ENCODE results near the gene C9orf40. TPM values are rescaled to one million over a fixed set of nuclear protein-coding genes. Genes with fewer than 3 reads are reported as not detected.

Gene C9orf40
- total and polyA plus RNA-seq, 4 donors = 1.3 to 21.8 (median 1.6) TPM

DNA sequence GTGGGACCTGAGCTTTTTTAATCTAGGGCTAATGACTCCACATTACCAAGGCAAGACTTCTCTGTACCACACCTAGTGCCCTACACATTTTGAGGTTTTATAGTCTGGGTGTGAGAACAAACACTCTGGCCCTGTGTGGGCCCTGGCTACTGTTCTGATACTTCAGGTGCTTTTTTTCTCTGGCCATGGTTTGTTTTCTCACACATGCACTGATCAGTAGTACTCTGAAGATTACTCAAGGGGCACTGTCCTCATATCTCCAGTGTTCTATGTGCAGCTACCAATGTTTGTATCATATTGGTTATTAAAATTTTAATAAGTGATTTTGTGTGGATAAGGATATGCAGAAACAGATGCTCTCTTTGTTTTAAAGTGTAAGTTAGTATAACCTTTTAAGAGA is 5.9 kb upstream of the C9orf40 start:
- Histone ChIP-seq H3K27ac (ENCODE audit: low read depth in 1 of 2, low read length in 2 of 2) (no peak overlapping the region), H3K4me1 (ENCODE audit: control insufficient read depth in 4 of 4, insufficient read depth in 4 of 4, low read length in 3 of 4) (no peaks in the 10 kb centered on the region), H3K9me3 (ENCODE audit: control insufficient read depth in 4 of 4, low read length in 3 of 4) (no peaks in the 10 kb centered on the region), H3K4me3 (ENCODE audit: low read depth in 1 of 3, low read length in 3 of 3) (no peak overlapping the region), H3K9ac (ENCODE audit: low read depth in 1 of 2, low read length in 2 of 2) (no peak overlapping the region), H3K36me3 (ENCODE audit: control insufficient read depth in 4 of 4, insufficient read depth in 3 of 4, low read depth in 1 of 4, low read length in 3 of 4) (no peaks in the 10 kb centered on the region), H3K27me3 (ENCODE audit: control insufficient read depth in 4 of 4, insufficient read depth in 4 of 4, low read length in 3 of 4) (no peaks in the 10 kb centered on the region)
- TF ChIP-seq ZBTB33 (IDR thresholded peaks at IDR 0.05) = no peak
- no peak for DNase-seq (ENCODE audit: low spot score)

DNA sequence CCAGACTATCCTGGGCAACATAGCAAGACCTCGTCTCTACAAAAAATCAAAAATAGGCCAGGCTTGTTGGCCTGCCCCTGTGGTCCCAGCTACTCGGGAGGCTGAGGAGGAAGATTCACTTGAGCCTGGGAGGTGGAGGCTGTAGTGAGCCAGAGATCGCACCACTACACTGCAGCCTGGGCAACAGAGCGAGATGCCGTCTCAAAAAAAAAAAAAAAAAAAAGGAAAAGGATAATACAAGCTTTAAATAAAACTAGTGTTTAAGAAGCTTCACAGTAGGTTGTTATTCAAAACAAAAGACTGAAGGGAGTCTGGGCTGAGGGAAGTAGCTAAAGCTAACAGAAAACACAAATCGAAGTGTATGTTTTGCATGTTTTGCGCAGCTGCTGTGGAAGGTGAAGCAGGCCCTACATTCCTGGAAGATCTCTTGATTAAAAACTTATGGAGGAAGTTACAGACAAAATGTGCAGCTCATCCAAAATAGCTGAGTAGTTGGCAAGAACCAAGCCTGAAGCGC is 581 bp upstream of the C9orf40 start:
- Histone ChIP-seq H3K9me3 (ENCODE audit: control insufficient read depth in 4 of 4, low read length in 3 of 4) (no peaks in the 10 kb centered on the region), H3K4me3 (ENCODE audit: low read depth in 1 of 3, low read length in 3 of 3) (peak overlapping the region; percentile 68 to 83 (median 75)), H3K27me3 (ENCODE audit: control insufficient read depth in 4 of 4, insufficient read depth in 4 of 4, low read length in 3 of 4) (no peaks in the 10 kb centered on the region), H3K36me3 (ENCODE audit: control insufficient read depth in 4 of 4, insufficient read depth in 3 of 4, low read depth in 1 of 4, low read length in 3 of 4) (no peaks in the 10 kb centered on the region), H3K9ac (ENCODE audit: low read depth in 1 of 2, low read length in 2 of 2) (no peak overlapping the region), H3K27ac (ENCODE audit: low read depth in 1 of 2, low read length in 2 of 2) (peak overlapping the region; percentile 95 to 97), H3K4me1 (ENCODE audit: control insufficient read depth in 4 of 4, insufficient read depth in 4 of 4, low read length in 3 of 4) (peaks cover 0 to 8% (median 3%) of the 10 kb centered on the region in 4 donors)
- TF ChIP-seq SP1 (IDR thresholded peaks at IDR 0.05) (no peak), HNF4A (conservative IDR thresholded peaks at IDR 0.05) (no peak)
- no peak for DNase-seq (ENCODE audit: low spot score)
- 66% methylated on average over 8 of the region's 8 CpGs for WGBS

DNA sequence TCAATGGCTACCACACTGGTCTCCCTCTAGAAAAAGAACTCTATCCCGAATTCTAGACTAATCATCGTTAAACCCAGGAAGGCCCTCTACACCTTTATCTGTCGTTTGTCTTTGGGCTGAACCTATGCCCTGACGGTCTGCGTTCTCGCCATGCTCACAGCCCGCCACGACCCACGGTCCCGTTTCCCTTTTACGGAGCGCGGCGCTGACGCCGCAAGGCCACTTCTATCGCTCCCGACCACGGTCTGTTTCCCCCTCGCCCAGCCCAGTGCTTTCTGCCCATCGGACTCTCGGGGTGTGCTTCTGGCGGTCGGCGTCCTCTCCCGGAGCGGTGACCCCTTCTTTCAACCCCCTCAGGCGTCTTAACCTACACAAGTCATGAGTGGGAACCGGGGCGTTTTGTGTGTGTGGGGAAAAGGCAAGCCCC is 974 bp downstream of the C9orf40 start:
- DNase-seq (ENCODE audit: low spot score) = peak; percentile 74
- H3K9me3 ChIP-seq (ENCODE audit: control insufficient read depth in 4 of 4, low read length in 3 of 4) = no peaks in the 10 kb centered on the region
- H3K4me3 ChIP-seq (ENCODE audit: low read depth in 1 of 3, low read length in 3 of 3) = peak overlapping the region; percentile 68 to 86 (median 80)
- under 1% methylated on average over 30 of the region's 30 CpGs for WGBS
- peak overlapping the region; percentile 36 to 92 for H3K9ac ChIP-seq (ENCODE audit: low read depth in 1 of 2, low read length in 2 of 2)
- TF ChIP-seq HNF4G (IDR thresholded peaks at IDR 0.05) (no peak), RXRA (IDR thresholded peaks at IDR 0.05) (peak in 1 of 2 donors; percentile 9)
- H3K36me3 ChIP-seq (ENCODE audit: control insufficient read depth in 4 of 4, insufficient read depth in 3 of 4, low read depth in 1 of 4, low read length in 3 of 4) = no peaks in the 10 kb centered on the region
- H3K27me3 ChIP-seq (ENCODE audit: control insufficient read depth in 4 of 4, insufficient read depth in 4 of 4, low read length in 3 of 4) = no peaks in the 10 kb centered on the region
- H3K4me1 ChIP-seq (ENCODE audit: control insufficient read depth in 4 of 4, insufficient read depth in 4 of 4, low read length in 3 of 4) = peaks cover 0 to 8% (median 3%) of the 10 kb centered on the region in 4 donors
- H3K27ac ChIP-seq (ENCODE audit: low read depth in 1 of 2, low read length in 2 of 2) = peak overlapping the region; percentile 79 to 97

DNA sequence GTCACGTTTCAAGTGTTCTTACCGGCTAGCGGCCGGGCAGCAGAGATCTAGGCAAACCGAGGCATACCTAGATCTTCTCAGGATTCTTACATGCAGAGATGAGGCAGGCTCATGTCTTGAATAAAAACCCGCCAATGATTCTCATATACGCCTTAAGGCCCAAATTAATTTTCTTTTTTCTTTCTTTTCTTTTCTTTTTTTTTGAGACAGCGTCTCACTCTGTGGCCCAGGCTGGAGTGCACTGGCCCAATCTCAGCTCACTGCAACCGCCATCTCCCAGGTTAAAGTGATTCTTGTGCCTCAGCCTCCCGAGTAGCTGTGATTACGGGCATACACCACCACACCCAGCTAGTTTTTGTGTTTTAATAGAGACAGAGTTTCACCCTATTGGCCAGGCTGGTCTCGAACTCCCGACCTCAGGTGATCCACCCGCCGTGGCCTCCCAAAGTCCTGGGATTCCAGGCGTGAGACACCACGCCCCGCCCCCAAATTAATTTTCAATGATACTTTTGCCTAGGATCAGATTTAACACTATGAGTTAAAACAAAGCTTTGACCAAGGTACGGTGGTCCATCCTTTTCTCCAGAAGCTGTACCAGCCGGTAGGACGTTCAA is 1.5 kb downstream of the C9orf40 start:
- DNase-seq (ENCODE audit: low spot score) = peak; percentile 39
- Histone ChIP-seq H3K9me3 (ENCODE audit: control insufficient read depth in 4 of 4, low read length in 3 of 4) (no peaks in the 10 kb centered on the region), H3K27me3 (ENCODE audit: control insufficient read depth in 4 of 4, insufficient read depth in 4 of 4, low read length in 3 of 4) (no peaks in the 10 kb centered on the region), H3K36me3 (ENCODE audit: control insufficient read depth in 4 of 4, insufficient read depth in 3 of 4, low read depth in 1 of 4, low read length in 3 of 4) (no peaks in the 10 kb centered on the region), H3K27ac (ENCODE audit: low read depth in 1 of 2, low read length in 2 of 2) (peak overlapping the region in 1 of 2 donors; percentile 97), H3K4me3 (ENCODE audit: low read depth in 1 of 3, low read length in 3 of 3) (peak overlapping the region; percentile 68 to 86 (median 80)), H3K9ac (ENCODE audit: low read depth in 1 of 2, low read length in 2 of 2) (peak overlapping the region in 1 of 2 donors; percentile 92), H3K4me1 (ENCODE audit: control insufficient read depth in 4 of 4, insufficient read depth in 4 of 4, low read length in 3 of 4) (peaks cover 0 to 8% (median 3%) of the 10 kb centered on the region in 4 donors)
- TF ChIP-seq REST (IDR thresholded peaks at IDR 0.05) (no peak), ATF3 (IDR thresholded peaks at IDR 0.05) (no peak), GABPA (IDR thresholded peaks at IDR 0.05 in 1 of 2, conservative IDR thresholded peaks at IDR 0.05 in 1 of 2) (no peak), NR2F2 (IDR thresholded peaks at IDR 0.05) (no peak), MAX (IDR thresholded peaks at IDR 0.05) (no peak), EGR1 (IDR thresholded peaks at IDR 0.05; ENCODE audit: low read depth in 2 of 2) (no peak), FOXA2 (IDR thresholded peaks at IDR 0.05) (no peak), FOXA1 (IDR thresholded peaks at IDR 0.05) (no peak)
- WGBS = 66% methylated on average over 21 of the region's 21 CpGs
